Thyroid gland (tissue), 4 donors: ENCODE data around the gene LPA. TPM values are rescaled to one million over a fixed set of nuclear protein-coding genes. Genes with fewer than 3 reads are reported as not detected.
"Not testable (repeated sequence)": the region's sequence is repeated elsewhere in the genome, so short reads cannot be mapped to it uniquely, and the experiment has no call there.

ENCODE experiments used
- DNase-seq, 2 donors: peaks; one replicate each; pipeline ENCODE4 v3.0.0-alpha.2; 2019
- H3K27ac ChIP-seq, 3 donors: fragments of 200-600 bp; sonication (generic); 1 replicate in 2 of 3; 2 replicates in 1 of 3; pipeline ENCODE4 v1.5.1; 2016 to 2019; ENCODE audit warnings: mild to moderate bottlenecking in 1 of 3, moderate library complexity in 1 of 3
- H3K27me3 ChIP-seq: fragments of 200-600 bp; sonication (generic); one replicate; pipeline ENCODE4 v1.5.1; 2019
- H3K36me3 ChIP-seq, 2 donors: fragments of 200-600 bp; sonication (generic); one replicate each; pipeline ENCODE4 v1.5.1; 2016 to 2019
- H3K4me1 ChIP-seq, 2 donors: fragments of 200-600 bp; sonication (generic); one replicate each; pipeline ENCODE4 v1.5.1; 2017 to 2019
- H3K4me3 ChIP-seq, 3 donors: fragments of 200-600 bp; sonication (generic); replicated peaks in 1 of 3; 1 replicate in 2 of 3; 2 replicates in 1 of 3; pipeline ENCODE4 v1.5.1; 2016; ENCODE audit warnings: mild to moderate bottlenecking in 1 of 3
- H3K9me3 ChIP-seq: fragments of 200-600 bp; sonication (generic); one replicate; pipeline ENCODE4 v1.5.1; 2017
- POLR2A ChIP-seq, 2 donors: fragments of 450-650 bp; IDR thresholded peaks; one replicate each; pipeline ENCODE4 v1.6.1; 2017; ENCODE audit warnings: antibody characterized with exemption in 2 of 2, mild to moderate bottlenecking in 2 of 2, moderate library complexity in 1 of 2
- WGBS, 2 donors: methylation state at CpG; one replicate each; pipeline ENCODE4 v1.1.5; 2017; 5-methylcytosine and 5-hydroxymethylcytosine counted together
- intact Hi-C: fragments of 100-400 bp; cut with DNase I; formaldehyde crosslinking; loops from one replicate; pipeline ENCODE4 v1.15.1; 2023
- total RNA-seq, 4 donors: library from RNA; depleted of rRNA; stranded (reverse); fragments of >200 nt; gene quantifications; one replicate each; pipeline ENCODE4 v1.2.3, GENCODE V29; 2016
- TF ChIP-seq, protein P1 (sequence below), 6 experiments: fragments of 200-600 bp in 3 of 6; fragments of 450-650 bp in 3 of 6; sonication (generic) in 3 of 6; IDR thresholded peaks; one replicate each; pipeline ENCODE4 v1.5.1; 2016 to 2019; ENCODE audit warnings: antibody characterized with exemption in 6 of 6, mild to moderate bottlenecking in 2 of 6, inconsistent platforms in 1 of 6, moderate library complexity in 1 of 6

The LPA gene
- total RNA-seq, 4 donors from 2014 or later, result 0.45 to 1.4 TPM; not detected in 2

DNA sequence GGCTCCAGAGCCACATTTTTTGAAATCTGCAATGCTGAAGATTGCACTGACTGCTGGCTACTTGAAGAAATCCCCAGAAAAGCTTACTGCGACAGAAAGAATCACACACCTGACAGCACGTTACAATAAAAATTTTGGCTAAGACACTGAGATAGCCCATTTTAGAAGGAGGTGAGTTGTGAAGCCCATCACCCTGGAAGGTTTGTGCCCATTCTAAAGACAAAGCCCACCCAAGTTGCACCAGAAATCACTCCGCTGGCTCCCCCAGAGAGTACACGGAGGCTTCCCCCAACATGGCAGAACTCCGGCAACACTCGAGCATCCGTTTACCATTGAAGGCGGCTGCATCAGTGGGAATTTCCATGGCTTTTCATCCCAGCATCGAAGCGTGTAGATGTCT lies 29.4 kb downstream of the LPA start:
- Histone ChIP-seq H3K9me3 (no peaks in the 10 kb centered on the region), H3K27me3 (no peaks in the 10 kb centered on the region), H3K4me3 (no peak overlapping the region), H3K36me3 (no peaks in the 10 kb centered on the region), H3K4me1 (no peaks in the 10 kb centered on the region), H3K27ac (no peak overlapping the region)
- TF ChIP-seq, protein P1, sequence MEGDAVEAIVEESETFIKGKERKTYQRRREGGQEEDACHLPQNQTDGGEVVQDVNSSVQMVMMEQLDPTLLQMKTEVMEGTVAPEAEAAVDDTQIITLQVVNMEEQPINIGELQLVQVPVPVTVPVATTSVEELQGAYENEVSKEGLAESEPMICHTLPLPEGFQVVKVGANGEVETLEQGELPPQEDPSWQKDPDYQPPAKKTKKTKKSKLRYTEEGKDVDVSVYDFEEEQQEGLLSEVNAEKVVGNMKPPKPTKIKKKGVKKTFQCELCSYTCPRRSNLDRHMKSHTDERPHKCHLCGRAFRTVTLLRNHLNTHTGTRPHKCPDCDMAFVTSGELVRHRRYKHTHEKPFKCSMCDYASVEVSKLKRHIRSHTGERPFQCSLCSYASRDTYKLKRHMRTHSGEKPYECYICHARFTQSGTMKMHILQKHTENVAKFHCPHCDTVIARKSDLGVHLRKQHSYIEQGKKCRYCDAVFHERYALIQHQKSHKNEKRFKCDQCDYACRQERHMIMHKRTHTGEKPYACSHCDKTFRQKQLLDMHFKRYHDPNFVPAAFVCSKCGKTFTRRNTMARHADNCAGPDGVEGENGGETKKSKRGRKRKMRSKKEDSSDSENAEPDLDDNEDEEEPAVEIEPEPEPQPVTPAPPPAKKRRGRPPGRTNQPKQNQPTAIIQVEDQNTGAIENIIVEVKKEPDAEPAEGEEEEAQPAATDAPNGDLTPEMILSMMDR (IDR thresholded peaks at IDR 0.05), result no peak
- no peak for TF ChIP-seq POLR2A (IDR thresholded peaks at IDR 0.05)
- intact Hi-C loops, result no loop called here
- DNase-seq, result no peak
- WGBS, 2 donors, result 93% methylated on average over 8 to 10 of the region's 10 CpGs

DNA sequence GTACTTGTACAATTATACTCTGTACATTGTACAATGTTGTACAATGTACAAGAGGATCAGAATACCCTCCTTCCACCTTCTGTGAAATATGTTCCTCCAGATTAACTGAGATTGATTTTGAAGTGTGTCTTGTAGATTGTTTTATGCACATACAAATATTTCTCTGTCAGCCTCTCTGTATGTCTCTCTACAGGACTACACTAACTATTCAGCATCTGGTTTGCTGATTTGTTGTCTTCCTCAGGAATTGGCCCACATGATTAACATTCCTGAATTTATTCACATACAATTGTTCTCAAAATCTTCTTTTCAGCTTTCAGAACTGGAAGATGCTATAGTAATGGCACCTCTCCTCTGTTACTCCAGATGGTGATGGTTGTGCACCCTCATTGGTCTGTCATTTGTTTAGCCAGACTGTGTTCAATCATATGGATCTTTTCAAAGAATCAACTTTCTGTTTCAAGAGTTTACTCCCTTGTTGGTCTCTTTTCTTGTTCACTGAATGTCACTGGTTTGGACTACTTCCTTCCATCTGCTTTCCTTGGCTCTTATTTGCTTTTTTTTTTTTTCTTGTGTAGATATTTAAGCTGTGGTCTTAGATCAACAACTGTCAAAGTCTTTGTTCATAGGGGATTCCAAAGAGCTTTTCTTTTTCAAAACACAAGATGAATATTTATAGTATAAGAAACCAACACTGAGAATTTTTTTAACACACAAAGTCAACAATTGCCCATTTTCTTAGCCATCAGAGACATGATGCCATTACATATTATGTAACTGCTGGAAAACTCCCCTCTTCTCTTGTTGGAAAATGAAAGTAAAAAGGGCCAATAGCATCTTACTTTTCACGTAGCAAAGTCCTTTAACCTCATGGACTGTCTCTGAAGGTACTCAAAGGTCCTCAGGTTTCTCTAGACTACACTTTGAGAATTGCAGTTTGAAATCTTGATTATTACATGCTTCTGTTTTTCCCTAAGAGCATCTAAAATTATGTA lies 67.9 kb downstream of the LPA start:
- no peaks in the 10 kb centered on the region for H3K36me3 ChIP-seq
- no peaks in the 10 kb centered on the region for H3K9me3 ChIP-seq
- no peak overlapping the region for H3K27ac ChIP-seq
- intact Hi-C loops, result no loop called here
- no peak overlapping the region for H3K4me3 ChIP-seq
- TF ChIP-seq, protein P1 (IDR thresholded peaks at IDR 0.05), result no peak
- TF ChIP-seq POLR2A (IDR thresholded peaks at IDR 0.05), result no peak
- no peaks in the 10 kb centered on the region for H3K4me1 ChIP-seq
- no peak for DNase-seq
- WGBS, 2 donors, result 33 to 45% methylated on average over 1 of the region's 1 CpG
- H3K27me3 ChIP-seq, result no peaks in the 10 kb centered on the region

DNA sequence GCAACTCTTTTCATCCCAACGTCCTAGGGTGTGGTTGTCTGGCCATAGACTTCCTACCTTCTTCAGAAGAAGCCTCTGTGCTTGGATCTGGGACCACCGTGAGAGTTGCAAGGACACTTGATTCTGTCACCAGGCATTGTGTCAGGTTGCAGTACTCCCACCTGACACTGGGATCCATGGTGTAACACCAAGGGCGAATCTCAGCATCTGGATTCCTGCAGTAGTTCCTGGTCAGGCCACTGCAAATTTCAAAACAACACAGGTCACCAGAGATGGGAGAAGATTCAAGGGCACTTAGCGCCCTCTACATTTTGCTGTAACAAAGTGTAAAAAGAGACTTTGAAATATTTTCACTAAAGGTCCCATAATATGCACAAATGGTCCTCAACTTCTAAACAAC lies 68.8 kb downstream of the LPA start:
- H3K4me1 ChIP-seq, intact Hi-C loops, DNase-seq, H3K4me3 ChIP-seq, H3K27me3 ChIP-seq, H3K27ac ChIP-seq, H3K9me3 ChIP-seq, H3K36me3 ChIP-seq: not testable (repeated sequence)
- WGBS, 2 donors, result 55 to 58% methylated on average over 4 of the region's 4 CpGs

DNA sequence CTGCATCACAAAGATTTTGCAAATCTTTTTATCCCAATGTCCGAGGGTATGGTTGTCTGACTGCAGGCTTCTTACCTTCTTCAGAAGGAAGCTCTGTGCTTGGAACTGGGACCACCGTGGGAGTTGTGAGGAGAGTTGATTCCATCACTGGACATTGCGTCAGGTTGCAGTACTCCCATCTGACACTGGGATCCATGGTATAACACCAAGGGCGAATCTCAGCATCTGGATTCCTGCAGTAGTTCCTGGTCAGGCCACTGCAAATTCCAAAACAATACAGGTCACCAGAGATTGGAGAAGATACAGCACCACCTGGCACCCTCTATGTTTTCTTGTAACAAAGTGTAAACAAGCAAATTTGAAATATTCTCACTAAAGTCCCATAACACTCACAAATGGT lies 77.7 kb downstream of the LPA start:
- H3K27ac ChIP-seq, result no peak overlapping the region
- H3K27me3 ChIP-seq, result no peaks in the 10 kb centered on the region
- DNase-seq, result no peak
- H3K36me3 ChIP-seq, result no peaks in the 10 kb centered on the region
- no peaks in the 10 kb centered on the region for H3K9me3 ChIP-seq
- WGBS, 2 donors, result 71 to 85% methylated on average over 4 of the region's 4 CpGs
- no peak overlapping the region for H3K4me3 ChIP-seq
- no peak for TF ChIP-seq POLR2A (IDR thresholded peaks at IDR 0.05)
- TF ChIP-seq, protein P1 (IDR thresholded peaks at IDR 0.05), result no peak
- intact Hi-C loops, result no loop called here
- no peaks in the 10 kb centered on the region for H3K4me1 ChIP-seq

DNA sequence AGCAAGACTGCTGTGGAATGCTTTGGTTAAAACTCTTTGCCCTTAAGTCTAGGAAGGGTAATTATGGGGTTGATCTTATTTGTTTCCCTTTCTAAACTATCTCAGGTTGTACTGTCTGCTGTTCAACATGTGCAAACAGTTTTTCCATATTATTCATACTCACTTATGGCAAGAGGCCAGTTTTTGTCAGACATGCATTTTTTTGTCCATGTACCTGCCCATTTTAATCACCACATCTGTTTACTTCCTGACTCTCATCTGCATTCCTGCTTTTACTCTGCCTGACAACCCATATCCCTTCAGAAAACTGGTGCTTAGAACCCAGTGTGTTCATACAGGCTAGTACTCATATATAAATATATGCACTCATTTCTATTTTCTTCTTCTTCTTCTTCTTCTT lies 80.3 kb downstream of the LPA start:
- Histone ChIP-seq H3K27ac (no peak overlapping the region), H3K4me3 (no peak overlapping the region)
- intact Hi-C loops, result no loop called here

More for the DNA sequence above, 80.3 kb downstream of the LPA start:
- Histone ChIP-seq H3K27me3 (no peaks in the 10 kb centered on the region), H3K9me3 (no peaks in the 10 kb centered on the region), H3K4me1 (no peaks in the 10 kb centered on the region), H3K36me3 (no peaks in the 10 kb centered on the region)
- DNase-seq, result no peak
- TF ChIP-seq, protein P1 (IDR thresholded peaks at IDR 0.05), result no peak
- TF ChIP-seq POLR2A (IDR thresholded peaks at IDR 0.05), result no peak
